Stimulated activated naive CD8-positive, alpha-beta T cell treated with anti-CD3 and anti-CD28 coated beads, Interleukin-15, Interleukin-2, amounts not matched to agents 100 ng/mL and 50 ng/mL, for 24 hours (primary cell): ENCODE results near the gene CGNL1.

Source experiments
- H3K27ac Mint-ChIP-seq: one replicate; pipeline ENCODE4 v1.8.0; 2021; ENCODE audit warnings: mild to moderate bottlenecking, mixed read lengths
- H3K27me3 Mint-ChIP-seq: one replicate; pipeline ENCODE4 v1.8.0; 2021; ENCODE audit warnings: mixed read lengths
- H3K36me3 Mint-ChIP-seq: one replicate; pipeline ENCODE4 v1.8.0; 2021; ENCODE audit warnings: low read depth, mixed read lengths
- H3K4me1 Mint-ChIP-seq: one replicate; pipeline ENCODE4 v1.8.0; 2021; ENCODE audit warnings: low read depth, mixed read lengths
- H3K4me3 Mint-ChIP-seq: one replicate; pipeline ENCODE4 v1.8.0; 2021; ENCODE audit warnings: mild to moderate bottlenecking, mixed read lengths
- H3K9me3 Mint-ChIP-seq: one replicate; pipeline ENCODE4 v1.8.0; 2021; ENCODE audit warnings: mixed read lengths

The CGNL1 gene

DNA sequence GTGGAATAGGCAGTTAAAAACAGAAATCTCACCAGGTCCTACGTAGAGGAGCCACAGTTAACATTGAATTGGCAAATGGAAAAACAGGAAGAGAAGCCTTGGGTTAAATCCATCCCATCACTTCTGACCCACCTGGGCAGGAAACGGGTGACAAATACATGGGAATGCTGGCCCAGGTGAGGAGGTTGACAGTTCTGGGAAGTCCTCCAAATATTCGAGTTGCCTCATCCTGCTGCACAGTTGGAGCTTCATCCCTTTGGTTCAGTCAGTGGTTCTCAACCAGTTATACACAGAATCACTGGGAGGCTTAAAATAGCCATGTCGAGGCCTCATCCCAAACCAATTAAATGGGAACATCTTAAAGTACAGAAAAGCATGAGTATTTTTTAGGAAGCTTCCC, 220.7 kb downstream of the CGNL1 start:
- Mint-ChIP-seq H3K27ac (no peak overlapping the region), H3K4me3 (no peak overlapping the region), H3K4me1 (no peaks in the 10 kb centered on the region), H3K27me3 (peaks cover 25% of the 10 kb centered on the region), H3K9me3 (no peaks in the 10 kb centered on the region), H3K36me3 (no peaks in the 10 kb centered on the region)

DNA sequence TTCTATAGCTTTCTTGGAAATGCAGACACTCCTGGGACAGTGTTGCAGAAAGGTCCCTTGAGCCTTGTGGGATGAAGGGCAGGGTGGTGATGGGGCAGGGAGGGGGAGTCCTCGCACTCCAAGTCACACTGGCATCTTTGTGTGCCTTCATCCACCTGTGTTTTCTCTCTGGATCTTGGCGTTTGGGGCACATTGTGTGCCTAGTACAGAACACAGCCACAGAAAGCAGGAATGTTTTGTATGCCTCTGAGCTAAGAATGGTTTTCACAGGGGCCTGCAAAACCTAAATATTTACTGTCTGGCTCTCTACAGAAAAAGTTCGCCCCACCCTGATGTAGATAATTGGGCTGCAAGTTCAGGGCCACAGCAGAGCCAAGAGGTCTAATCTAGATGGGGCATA, 221.1 kb downstream of the CGNL1 start:
- peaks cover 25% of the 10 kb centered on the region for H3K27me3 Mint-ChIP-seq
- no peaks in the 10 kb centered on the region for H3K9me3 Mint-ChIP-seq
- H3K4me1 Mint-ChIP-seq: no peaks in the 10 kb centered on the region
- H3K36me3 Mint-ChIP-seq: no peaks in the 10 kb centered on the region
- H3K4me3 Mint-ChIP-seq: no peak overlapping the region
- H3K27ac Mint-ChIP-seq: no peak overlapping the region

DNA sequence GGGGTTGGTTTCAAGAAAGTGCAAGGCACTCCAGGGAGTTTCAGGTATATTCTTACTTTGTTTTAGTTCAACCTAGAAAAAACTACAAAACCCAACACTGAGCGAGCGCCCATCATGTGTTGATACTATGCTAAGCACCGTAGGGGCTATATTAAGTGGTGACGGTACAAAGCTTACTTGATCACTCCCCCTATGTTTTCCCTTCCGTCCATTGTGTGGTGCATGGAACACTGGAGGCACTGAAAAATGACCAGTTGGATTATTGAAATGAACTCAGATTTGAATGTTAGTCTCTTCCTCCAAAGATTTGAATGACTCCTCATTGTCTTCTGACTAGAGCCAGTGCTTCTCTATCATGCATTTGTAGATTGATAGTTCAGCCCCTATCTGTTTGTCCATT, 222.0 kb downstream of the CGNL1 start:
- H3K27me3 Mint-ChIP-seq: peaks cover 21% of the 10 kb centered on the region
- no peaks in the 10 kb centered on the region for H3K4me1 Mint-ChIP-seq
- no peak overlapping the region for H3K27ac Mint-ChIP-seq
- H3K9me3 Mint-ChIP-seq: no peaks in the 10 kb centered on the region
- H3K4me3 Mint-ChIP-seq: no peak overlapping the region
- H3K36me3 Mint-ChIP-seq: no peaks in the 10 kb centered on the region

DNA sequence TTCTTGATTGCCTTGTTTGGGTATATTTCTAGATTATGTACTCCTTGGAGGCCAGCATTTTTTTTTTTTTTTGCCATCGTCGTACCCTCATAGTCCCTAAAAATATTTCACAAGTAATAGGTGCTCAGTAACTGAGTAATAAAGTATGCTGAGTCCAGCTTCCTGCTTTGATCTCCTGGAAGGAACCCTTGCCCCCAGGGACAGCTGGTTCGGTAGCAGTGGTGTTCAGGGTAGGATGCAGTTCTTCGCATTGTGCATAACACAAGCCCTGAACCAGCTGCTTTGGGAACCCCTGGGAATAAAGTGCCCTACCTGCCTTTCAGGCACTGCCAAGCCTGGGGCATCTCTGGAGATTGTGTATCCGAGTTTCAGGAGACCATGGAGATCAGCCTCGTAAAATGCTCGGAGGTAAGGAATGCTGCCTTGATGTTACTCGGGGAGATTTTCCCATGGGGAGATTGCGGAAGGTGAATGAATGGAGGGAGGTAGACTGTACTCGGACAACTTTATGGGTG, 223.0 kb downstream of the CGNL1 start:
- Mint-ChIP-seq H3K9me3 (no peaks in the 10 kb centered on the region), H3K27me3 (peaks cover 17% of the 10 kb centered on the region)

DNA sequence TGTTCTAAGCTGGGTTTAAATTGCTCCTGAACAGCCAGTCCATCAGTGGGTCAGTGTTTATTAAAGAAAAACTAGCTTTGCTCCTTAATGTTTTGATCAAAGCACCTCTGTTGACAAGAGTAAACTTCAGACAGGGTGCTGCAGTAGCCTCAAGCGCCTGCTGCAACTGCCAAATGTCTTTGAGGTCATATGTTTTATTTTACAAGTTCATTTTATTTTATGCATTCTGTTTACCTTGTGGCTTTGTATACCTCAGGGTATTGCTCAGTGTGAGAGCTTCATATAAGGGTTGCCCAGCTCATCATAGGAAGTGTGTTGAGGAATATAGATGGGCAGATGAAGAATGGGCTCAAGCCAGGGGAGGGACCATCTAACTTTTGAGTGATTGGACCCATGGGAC, 223.9 kb downstream of the CGNL1 start:
- Mint-ChIP-seq H3K4me1 (no peaks in the 10 kb centered on the region), H3K9me3 (no peaks in the 10 kb centered on the region), H3K4me3 (no peak overlapping the region), H3K27me3 (peaks cover 16% of the 10 kb centered on the region), H3K27ac (no peak overlapping the region), H3K36me3 (no peaks in the 10 kb centered on the region)

More for the DNA sequence above, 223.0 kb downstream of the CGNL1 start:
- Mint-ChIP-seq H3K36me3 (no peaks in the 10 kb centered on the region), H3K4me1 (no peaks in the 10 kb centered on the region), H3K27ac (no peak overlapping the region), H3K4me3 (no peak overlapping the region)
